ENCODE data around the gene PPA2. TPM values are rescaled to one million over a fixed set of nuclear protein-coding genes. Genes with fewer than 3 reads are reported as not detected.

The PPA2 gene
- total RNA-seq, 1 experiment from 2014 or later: 74.5 TPM

- DNase-seq: no peak
- no peaks in the 10 kb centered on the region for H3K9me2 ChIP-seq (ENCODE audit: insufficient read depth)
- H3K27ac ChIP-seq: no peak overlapping the region
- no peaks in the 10 kb centered on the region for H3K27me3 ChIP-seq (ENCODE audit: insufficient read depth, low read depth)
- BruUV-seq (replicated peaks): no TSS peak
- no peak overlapping the region for H2AFZ ChIP-seq
- no peaks in the 10 kb centered on the region for H3K4me1 ChIP-seq (replicated peaks; ENCODE audit: insufficient read depth)
- no peaks in the 10 kb centered on the region for H3K9me3 ChIP-seq (ENCODE audit: insufficient read depth, low read depth)
- no peak for TF ChIP-seq CTCF (conservative IDR thresholded peaks at IDR 0.05)
- no peak for TF ChIP-seq EZH2 (IDR thresholded peaks at IDR 0.05; ENCODE audit: low read depth)
- ChIA-PET POLR2A (ENCODE audit: unreplicated experiment) (no interaction called here), CTCF (no interaction called here)
- no peaks in the 10 kb centered on the region for H3F3A ChIP-seq (ENCODE audit: insufficient read depth, low read depth)
- intact Hi-C loops (cut with micrococcal nuclease; ENCODE audit: unreplicated experiment): no loop called here
- H3K36me3 ChIP-seq (ENCODE audit: low read depth): no peaks in the 10 kb centered on the region
- no peaks in the 10 kb centered on the region for H3K79me2 ChIP-seq (ENCODE audit: low read depth)
- H3K4me2 ChIP-seq: no peak overlapping the region
- H3K4me3 ChIP-seq: no peak overlapping the region
- no peaks in the 10 kb centered on the region for H4K20me1 ChIP-seq (ENCODE audit: insufficient read depth)
Measured at GRCh38 chr4:105453550-105454205, 20.2 kb downstream of the PPA2 start.

GRCh38 chr4:105451346-105451745, 22.5 kb downstream of the PPA2 start:
- no peak overlapping the region for H3K4me3 ChIP-seq
- H3K4me2 ChIP-seq: no peak overlapping the region
- no peaks in the 10 kb centered on the region for H3K27me3 ChIP-seq (ENCODE audit: insufficient read depth, low read depth)
- H3K27ac ChIP-seq: no peak overlapping the region
- intact Hi-C loops (cut with micrococcal nuclease; ENCODE audit: unreplicated experiment): no loop called here
- H3K9me3 ChIP-seq (ENCODE audit: insufficient read depth, low read depth): no peaks in the 10 kb centered on the region
- CTCF ChIA-PET: no interaction called here
- no peak overlapping the region for H2AFZ ChIP-seq
- no peaks in the 10 kb centered on the region for H4K20me1 ChIP-seq (ENCODE audit: insufficient read depth)
- POLR2A ChIA-PET (ENCODE audit: unreplicated experiment): no interaction called here
- no TSS peak for BruUV-seq (replicated peaks)
- no peaks in the 10 kb centered on the region for H3F3A ChIP-seq (ENCODE audit: insufficient read depth, low read depth)
- no peaks in the 10 kb centered on the region for H3K9me2 ChIP-seq (ENCODE audit: insufficient read depth)
- DNase-seq: no peak
- no peaks in the 10 kb centered on the region for H3K36me3 ChIP-seq (ENCODE audit: low read depth)
- H3K79me2 ChIP-seq (ENCODE audit: low read depth): no peaks in the 10 kb centered on the region
- no peaks in the 10 kb centered on the region for H3K4me1 ChIP-seq (replicated peaks; ENCODE audit: insufficient read depth)
- no peak for TF ChIP-seq CTCF (conservative IDR thresholded peaks at IDR 0.05)
- no peak for TF ChIP-seq EZH2 (IDR thresholded peaks at IDR 0.05; ENCODE audit: low read depth)

- H2AFZ ChIP-seq: no peak overlapping the region
- no peak for DNase-seq
- H3K36me3 ChIP-seq (ENCODE audit: low read depth): peaks cover 3% of the 10 kb centered on the region; the same call in 1 of the 2 replicates
- POLR2A ChIA-PET (ENCODE audit: unreplicated experiment): no interaction called here
- no peaks in the 10 kb centered on the region for H3K79me2 ChIP-seq (ENCODE audit: low read depth)
- H3K27me3 ChIP-seq (ENCODE audit: insufficient read depth, low read depth): no peaks in the 10 kb centered on the region
- H3K4me1 ChIP-seq (replicated peaks; ENCODE audit: insufficient read depth): no peaks in the 10 kb centered on the region
- no peaks in the 10 kb centered on the region for H3F3A ChIP-seq (ENCODE audit: insufficient read depth, low read depth)
- intact Hi-C loops (cut with micrococcal nuclease; ENCODE audit: unreplicated experiment): no loop called here
- H4K20me1 ChIP-seq (ENCODE audit: insufficient read depth): no peaks in the 10 kb centered on the region
- BruUV-seq (replicated peaks): no TSS peak
- no peak overlapping the region for H3K4me2 ChIP-seq
- CTCF ChIA-PET: no interaction called here
- TF ChIP-seq CTCF (conservative IDR thresholded peaks at IDR 0.05) (no peak), EZH2 (IDR thresholded peaks at IDR 0.05; ENCODE audit: low read depth) (no peak)
- no peaks in the 10 kb centered on the region for H3K9me3 ChIP-seq (ENCODE audit: insufficient read depth, low read depth)
- H3K4me3 ChIP-seq: no peak overlapping the region
- no peaks in the 10 kb centered on the region for H3K9me2 ChIP-seq (ENCODE audit: insufficient read depth)
- no peak overlapping the region for H3K27ac ChIP-seq
Measured at GRCh38 chr4:105440890-105441289, 33.0 kb downstream of the PPA2 start.
